HG02610 (cell line): ENCODE measurements around the gene MRO.
"Not testable (repeated sequence)": the region's sequence is repeated elsewhere in the genome, so short reads cannot be mapped to it uniquely, and the experiment has no call there.

Experiments
- ATAC-seq: cut with Tn5 transposase; IDR thresholded peaks from one replicate; pipeline ENCODE4 v1.9.1; 2021; ENCODE audit warnings: mild to moderate bottlenecking, moderate library complexity; ENCODE audit not compliant: unreplicated experiment

Gene MRO

DNA sequence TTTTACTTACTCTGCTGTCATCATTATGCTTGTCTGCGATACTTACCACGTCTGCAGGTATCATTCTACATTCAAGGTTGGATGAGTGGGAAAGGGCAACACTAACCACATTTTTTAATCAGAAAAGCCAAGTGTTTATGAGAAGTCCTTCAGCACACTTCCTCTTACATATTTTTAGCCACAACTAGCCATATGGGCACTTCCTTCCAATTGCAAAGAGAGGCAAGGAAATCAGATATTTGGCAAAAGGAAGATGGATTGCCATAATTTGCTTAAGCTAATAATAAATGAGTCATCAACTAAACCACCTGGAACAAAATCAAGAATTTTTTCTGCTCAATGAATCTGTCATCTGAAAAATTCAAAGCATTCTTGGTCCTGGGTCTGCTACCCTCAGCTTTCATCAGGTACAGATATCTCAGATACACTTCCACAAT, 16.7 kb upstream of the MRO start:
- ATAC-seq: no peak

DNA sequence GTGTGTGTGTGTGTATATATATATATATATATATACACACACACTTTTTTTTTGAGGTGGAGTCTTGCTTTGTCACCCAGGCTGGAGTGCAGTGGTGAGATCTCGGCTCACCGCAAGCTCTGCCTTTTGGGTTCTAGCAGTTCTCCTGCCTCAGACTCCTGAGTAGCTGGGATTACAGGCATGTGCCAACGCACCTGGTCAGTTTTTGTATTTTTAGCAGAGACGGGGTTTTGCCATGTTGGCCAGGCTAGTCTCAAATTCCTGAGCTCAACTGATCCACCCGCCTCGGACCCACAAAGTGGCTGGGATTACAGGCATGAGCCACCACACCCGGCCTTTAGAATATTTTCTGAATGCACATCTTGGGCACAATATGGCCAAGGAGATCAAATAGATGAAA, 13.7 kb upstream of the MRO start:
- ATAC-seq: not testable (repeated sequence)

DNA sequence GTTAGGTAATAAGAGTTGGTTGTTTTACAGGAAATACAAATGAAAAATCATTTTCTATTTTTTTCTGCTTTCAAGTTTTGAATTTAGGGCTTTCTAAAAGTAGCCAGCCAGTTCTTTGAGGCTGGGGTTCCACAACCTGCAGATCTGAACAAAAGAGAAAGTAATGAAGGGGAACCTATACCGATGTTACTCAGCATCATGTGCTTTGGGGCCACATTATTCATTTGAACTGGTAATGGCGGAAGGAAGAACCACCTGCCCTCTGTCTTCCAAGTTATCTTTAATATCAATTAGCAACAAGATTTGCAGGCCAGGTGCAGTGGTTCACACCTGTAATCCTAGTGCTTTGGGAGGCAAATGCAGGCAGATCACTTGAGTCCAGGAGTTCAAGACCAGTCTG, 12.9 kb upstream of the MRO start:
- no peak for ATAC-seq

DNA sequence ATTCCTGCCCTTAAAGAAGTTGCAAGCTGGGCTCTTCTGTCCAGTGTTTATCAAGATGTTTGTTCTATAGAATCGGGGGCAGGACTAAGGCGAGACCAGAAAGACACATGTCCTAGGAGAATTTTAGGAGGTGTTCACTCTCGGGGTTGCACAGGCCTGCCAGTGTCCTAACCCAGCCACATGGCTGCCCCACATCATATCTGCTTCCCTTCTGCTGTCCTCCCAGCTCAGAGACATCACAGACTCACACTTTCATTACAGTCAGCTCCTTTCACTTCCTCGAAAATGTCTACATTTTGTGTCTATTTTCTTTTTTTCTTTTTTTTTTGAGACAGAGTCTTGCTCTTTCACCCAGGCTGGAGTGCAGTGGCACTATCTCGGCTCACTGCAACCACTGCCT, 10.7 kb upstream of the MRO start:
- no peak for ATAC-seq

DNA sequence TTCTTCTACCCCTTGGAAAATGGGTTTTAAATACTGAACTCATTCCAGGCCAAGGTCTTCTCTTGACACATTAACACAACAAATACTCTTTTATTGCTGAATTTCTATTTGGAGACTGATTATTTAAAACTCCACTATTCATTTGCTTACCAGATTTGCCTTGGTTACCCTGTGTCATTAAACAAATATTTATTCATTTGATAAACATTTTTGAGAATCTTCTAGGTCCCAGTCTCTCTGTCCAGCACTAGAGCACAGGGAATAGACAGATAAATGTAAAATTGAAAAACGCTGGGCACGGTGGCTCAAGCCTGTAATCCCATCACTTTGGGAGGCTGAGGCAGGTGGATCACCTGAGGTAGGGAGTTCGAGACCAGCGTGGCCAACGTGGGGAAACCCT, 9.8 kb upstream of the MRO start:
- no peak for ATAC-seq

DNA sequence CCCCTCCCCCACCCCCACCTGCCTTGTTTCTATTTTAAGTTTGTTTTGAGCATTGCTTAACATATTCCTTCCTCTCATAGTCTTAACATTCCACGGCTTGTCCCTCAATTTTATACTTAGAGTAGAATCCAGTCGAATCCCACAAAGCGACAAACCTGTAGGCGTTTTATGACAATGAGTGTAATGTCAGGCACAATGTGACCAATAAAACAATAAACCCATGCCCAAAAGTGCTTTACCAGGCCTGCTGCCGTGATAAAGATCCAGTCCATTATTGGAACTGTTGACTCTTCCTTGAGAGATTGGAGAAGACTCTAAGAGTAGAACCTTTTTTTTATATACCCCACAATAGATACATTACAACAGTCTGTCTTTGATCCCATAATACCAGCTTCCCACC, 6.2 kb upstream of the MRO start:
- ATAC-seq: no peak

DNA sequence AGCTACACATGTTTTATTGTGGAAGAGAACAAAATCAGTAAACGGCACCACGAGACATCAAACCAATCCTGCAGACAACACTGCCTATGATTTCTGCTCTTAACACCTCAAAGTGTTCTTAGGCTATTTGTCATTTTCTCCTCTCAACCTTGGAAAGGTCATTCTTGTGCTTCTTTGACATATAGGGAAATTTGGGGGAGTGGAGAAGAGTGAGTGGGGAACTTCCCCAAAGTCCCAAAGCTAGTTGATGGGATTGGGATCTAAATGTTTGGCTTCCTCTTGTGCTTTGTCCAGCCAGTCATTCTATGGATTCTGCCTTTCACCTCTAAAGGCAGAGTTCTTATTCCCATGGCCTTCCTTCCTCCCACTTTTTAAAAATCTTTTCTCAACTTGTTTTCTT, 5.8 kb upstream of the MRO start:
- ATAC-seq: no peak

DNA sequence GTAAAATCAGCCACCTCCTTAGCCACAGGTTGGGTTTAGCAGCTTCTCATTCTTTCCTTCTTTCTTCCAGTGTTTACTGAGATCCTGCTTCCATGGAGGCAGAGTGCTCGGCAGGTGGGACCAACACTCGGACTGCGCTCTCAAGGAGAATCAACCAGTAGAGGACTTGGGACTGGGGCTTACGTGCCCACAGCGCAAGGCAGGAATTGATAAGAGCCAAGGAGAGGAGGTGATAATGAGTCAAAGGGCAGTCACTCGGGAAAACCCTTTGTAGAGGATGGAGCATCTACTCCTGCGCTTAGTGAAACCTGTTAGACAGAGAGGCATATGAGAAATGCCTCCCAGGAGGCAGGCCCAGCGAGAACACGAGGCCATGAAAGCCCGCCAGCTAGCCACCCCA, 2.9 kb upstream of the MRO start:
- no peak for ATAC-seq

DNA sequence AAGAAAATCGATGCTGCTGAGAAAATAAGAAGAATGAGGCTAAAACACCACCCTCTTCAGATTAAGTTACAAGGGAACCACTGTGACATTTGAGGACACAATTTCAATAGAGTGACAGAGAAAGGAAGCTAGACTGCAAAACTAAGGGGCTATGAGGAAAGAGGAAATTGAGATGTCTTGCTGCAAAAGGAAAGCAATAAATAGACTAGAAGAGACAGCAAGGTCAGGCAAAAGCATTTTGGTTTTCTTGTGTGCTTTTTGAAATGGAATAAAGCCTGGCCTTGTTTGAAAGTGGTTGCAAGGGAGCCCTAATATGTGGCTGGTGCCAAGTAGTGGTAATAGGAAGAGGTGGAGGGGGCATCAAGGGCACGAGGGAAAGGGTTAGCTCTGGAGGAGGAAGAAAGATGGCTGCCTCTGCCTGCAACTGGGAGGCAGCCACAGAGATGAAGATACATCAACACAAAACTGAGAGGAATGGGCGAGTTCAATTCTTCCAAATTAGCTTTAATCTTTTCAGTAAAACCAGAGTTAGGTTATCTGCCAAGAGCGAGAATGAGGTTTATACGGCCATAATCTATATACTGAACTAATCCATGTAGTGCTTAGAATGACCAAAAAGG, 1.2 kb upstream of the MRO start:
- no peak for ATAC-seq

DNA sequence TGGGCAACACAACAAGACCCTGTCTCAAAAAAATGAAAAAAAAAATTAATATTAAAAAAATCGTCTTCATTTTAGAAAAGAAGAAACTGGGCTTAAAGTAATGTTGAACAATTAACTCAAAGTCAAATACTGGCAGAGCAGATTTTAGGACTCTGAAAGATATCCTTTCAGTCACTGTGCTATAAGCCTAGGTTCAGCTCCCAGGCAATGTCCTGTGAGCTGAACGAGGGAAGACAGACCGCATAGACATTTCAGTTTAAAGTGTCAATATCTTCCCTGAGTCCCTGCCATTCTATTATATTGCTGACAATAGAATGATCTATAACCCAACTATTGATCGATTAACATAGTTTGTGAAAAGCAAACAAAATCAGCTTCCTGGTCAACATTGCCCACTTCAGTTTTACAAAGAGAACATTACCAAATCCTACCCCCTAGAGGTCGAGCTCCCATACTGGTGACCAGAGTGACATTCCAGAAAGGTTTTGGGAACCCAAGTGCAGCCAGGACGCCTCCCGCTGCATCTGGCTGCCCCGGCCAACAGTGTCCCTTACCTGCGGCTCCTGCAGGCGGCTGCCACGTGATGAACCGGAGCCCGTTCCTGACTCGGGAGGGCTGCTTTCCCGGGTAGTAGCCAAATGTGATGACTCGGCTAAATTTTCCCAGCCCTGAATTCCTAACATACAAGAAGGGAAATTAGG, 639 bp downstream of the MRO start:
- no peak for ATAC-seq

DNA sequence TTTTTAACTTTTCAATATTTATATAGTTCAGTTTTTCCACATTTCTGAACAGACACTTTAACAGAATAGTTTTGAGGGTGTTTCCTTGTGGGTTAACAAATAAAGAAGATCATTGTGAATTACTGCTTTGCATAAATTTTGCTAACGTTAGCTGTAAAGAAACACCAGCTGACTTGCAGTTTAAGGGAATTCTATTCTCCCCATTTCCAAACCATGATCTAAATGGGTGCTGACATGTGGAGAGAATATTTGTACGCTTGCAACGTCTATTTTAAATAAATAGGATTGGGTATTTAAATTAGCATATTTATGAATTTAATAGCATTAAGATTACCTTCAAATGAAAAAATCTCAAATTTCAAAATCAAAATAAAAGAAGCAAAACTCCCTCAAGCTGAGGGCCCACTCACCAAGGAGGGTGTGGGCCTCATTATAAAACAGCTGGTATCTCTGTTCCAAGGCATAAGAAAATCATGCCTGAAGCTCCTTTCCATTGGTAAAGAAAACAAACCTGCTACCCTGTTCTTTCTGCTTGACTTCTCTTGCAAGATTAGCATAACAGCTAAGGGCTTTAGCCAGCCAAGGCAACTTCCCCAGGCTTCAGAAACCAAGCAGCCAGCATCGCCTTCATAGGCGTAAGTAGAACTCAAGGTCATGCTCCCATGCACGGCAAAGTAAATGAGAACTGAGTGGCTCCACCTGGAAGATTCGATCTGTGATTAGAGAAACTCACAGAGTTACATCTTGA, 3.2 kb downstream of the MRO start:
- ATAC-seq: no peak

DNA sequence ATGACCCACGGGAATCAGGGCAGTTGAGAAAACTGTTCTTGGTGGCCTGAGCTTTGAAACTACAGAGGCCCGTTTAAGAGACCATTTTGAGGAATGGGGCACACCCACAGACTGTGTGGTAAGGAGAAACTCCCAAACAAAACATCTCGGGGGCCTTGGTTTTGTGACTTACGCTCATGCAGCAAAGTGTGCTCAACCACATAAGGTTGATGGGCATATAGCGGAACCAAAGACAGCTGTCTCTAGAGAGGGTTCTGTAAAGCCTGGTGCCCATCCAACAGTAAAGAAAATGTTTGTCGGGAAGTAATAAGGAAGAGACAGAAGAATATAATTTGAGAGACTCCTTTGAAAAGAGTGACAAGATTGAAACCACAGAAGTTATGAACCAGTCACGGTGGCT, 5.4 kb downstream of the MRO start:
- no peak for ATAC-seq

DNA sequence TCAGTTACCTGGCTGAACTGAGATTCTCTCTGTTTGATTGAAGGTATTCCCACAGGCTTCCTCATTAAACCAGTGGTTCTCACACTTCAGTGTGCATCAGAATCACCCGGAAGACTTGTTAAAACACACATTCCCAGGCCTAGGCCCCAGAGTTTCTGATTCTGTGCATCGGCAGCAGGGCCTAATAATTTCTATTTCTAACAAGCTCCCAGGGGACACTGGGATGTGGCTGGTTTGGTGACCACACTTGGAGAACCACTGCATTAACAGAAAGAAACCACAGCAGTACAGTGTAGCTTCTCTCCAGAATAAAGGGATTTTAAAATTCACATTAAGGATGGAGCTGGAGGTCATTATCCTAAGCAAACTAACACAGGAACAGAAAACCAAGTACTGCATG, 6.5 kb downstream of the MRO start:
- ATAC-seq: no peak

DNA sequence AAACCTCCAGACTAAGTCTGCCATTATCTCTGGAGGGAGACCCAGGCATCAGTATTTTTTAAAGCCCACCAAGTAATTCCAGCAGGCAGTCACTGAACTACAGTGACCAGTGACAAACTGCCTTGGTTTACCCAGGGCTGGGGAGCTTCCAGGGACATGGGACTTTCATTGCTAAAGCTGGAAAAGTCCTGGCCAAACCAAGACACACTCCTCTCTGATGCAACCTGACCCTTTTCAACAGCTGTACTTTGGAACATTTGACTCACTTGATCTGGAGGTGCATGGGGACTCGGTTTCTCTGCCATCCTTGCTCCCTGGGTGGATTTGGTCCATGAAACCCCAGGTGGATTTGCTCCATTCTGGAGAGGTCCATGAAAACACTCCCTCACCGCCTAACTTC, 7.0 kb downstream of the MRO start:
- ATAC-seq: no peak

DNA sequence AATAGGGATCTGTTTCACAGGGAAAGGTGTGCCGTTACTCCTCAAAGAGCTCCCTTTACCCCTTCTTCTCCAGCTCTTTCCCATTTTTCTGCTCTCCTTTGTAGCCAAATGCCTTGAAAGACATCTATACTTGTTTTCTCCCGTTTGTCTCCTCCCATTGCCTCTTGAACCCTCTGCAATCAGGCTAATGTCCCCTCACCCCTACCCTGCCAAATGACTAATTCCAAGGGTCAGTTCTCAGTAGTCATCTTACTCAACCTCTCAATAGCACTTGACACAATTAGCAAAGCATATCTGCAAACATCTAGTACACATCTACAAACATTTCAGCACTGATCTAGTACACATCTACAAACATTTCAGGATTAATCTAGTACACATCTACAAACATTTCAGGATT, 12.6 kb downstream of the MRO start:
- ATAC-seq: no peak

DNA sequence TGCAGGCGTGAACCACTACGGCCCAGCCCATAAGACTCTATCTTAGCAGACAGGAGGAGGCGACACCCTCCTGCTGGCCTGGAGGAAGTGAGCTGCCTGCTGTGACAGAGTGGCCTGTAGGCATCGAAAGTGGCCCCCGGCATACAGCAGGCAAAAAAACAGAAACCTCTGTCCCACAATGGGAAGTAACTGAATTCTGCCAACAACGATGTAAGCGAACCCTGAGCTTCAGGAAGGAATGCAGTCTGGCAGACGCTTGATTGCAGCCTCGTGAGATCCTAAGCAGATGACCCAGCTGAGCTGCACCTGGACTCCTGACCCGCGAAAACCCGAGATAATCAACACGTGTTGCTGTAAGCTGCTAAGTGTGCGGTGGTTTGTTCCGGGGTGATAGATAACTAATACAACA, 13.6 kb downstream of the MRO start:
- ATAC-seq: no peak

DNA sequence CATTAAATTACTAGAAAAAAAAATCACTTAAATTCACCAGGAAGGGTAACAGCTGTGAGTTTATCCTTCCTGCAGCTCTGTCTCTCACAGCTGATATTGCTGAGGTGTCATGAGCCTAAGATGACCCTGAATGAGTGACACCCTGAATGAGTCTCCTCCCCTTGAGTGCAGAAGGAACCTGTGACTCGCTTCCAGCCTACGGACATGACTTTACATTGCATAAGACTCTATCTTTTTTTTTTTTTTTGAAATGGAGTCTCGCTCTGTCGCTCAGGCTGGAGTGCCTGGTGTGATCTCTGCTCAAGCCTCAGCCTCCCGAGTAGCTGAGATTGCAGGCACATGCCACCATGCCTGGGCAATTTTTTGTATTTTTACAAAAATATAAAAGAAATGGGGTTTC, 14.1 kb downstream of the MRO start:
- no peak for ATAC-seq

DNA sequence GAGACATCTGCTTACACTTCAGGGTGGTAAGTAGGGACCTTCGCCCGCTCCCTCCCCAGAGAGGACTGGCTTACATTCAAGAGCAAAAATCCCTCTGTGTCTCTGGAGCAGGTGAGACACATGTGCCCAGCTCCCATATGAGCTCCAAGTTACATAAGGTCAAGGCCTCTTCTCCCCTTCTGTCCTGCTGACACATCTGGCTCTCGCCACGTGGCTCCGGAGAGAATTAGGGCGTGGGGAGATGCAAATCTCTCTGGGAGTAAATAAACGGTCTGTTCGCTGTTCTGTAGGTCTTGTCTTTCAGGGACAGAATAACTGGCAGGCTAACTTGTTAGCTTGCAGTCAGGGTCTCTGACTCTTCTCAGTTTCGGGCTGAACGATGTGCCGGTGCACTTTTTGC, 16.2 kb downstream of the MRO start:
- no peak for ATAC-seq

DNA sequence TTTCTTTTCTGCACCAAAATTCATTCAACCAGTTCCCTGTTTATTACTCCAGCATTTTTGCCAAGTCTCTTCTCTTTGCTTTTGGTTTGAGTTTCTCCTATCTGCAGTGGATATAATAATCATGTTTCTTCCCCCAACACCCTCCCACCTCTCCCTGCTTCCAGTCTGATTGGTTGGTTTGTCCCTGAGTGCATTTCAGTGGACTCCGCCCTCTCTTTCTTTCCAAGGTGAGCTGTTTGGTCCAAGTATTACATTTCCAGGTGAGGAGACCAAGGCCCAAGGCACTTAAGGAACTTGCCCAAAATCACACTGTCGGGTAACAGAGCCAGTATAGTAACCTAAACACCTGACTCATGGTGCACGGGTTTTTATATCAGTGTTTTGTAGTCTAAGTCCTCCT, 17.7 kb downstream of the MRO start:
- ATAC-seq: no peak

DNA sequence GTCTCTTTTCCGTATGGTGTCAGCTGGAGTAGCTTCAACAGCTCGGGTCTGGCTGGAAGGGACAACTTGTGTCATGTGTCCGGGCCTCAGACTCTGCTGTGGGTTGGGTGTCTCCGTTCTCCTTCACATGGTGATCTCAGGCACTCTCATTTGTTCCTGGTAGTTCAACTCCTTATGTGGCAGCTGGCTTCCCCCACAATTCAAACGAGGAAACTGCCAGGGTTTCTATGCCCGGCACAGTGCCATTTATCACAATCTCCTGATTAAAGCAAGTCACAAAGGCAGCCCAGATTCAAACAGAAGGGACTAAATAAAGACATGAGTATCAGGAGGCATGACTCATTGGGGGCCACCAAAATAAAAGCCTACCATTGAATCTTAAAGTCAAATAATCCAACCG, 22.7 kb downstream of the MRO start:
- no peak for ATAC-seq

DNA sequence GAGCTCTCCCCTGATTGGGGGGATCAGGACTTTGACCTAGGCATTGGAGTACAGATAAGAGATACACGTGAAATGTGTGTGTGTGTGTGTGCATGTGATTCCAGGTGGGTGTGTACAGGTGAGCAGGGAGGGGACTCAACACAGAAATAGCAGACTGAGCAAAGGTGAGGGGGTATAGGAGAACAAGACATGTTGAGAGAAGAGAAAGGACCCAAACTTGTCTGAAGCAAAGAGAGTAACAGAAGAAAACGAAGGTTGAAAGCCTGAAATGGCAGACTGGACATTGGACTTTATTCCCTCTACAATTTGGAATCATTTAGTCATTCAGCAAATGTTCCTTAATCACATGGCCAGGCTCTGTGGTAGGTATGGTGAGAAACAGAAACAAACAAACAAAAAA, 23.3 kb downstream of the MRO start:
- no peak for ATAC-seq
